DMS79 (cell line): Measurements from ENCODE around the gene SLC25A23.
"Not testable (repeated sequence)": the region's sequence is repeated elsewhere in the genome, so short reads cannot be mapped to it uniquely, and the experiment has no call there.

Experiments used
- DNase-seq: peaks from one replicate; lab custom pipeline; 2025; lab: John Stamatoyannopoulos, UW

Gene SLC25A23

DNA sequence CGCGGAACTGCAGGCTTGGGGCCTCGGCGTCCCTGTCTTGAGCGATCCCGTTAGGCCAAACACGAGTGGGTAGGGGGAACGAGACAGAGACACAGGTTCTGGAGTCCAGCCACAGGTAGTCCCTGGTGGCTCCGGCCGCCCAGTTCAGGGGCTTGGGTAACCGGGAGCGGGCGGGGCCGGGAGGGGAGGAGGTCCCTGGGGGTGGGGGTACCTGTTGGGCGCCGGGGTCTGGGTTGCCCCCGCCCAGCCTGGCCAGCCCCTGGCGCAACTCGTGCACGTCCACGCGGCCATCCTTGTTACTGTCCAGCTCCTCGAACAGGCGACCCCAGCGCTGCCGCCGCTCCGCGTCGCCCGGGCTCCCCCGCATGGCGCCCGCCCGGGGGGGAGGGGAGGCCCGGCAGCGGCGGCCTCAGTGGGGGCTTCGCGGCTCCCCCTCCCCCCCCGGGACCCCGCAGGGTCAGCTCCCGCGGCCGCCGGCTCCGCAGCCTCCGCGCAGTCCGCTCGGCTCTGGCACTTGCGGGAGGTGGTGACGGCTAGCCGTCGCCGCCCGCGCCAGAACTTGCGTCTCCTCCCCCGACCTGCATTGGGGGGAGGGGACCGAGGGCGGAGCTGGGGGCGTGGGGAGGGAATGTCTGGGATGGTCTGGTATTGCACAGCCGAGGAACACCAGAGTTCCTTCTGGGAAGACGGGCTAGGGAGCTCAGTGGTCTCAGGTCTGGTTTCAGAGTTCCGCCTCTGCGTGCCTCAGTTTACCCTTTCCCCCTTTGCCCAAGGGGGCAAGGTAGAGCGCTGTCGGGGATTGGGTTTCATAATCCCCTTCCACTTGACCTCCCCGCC lies at the start of gene SLC25A23:
SLC25A23 (minus strand) TSS at position 531 of the 837 bp plus-strand sequence; CDS start at position 367, 164 bp downstream.
- peak; percentile 12 for DNase-seq

DNA sequence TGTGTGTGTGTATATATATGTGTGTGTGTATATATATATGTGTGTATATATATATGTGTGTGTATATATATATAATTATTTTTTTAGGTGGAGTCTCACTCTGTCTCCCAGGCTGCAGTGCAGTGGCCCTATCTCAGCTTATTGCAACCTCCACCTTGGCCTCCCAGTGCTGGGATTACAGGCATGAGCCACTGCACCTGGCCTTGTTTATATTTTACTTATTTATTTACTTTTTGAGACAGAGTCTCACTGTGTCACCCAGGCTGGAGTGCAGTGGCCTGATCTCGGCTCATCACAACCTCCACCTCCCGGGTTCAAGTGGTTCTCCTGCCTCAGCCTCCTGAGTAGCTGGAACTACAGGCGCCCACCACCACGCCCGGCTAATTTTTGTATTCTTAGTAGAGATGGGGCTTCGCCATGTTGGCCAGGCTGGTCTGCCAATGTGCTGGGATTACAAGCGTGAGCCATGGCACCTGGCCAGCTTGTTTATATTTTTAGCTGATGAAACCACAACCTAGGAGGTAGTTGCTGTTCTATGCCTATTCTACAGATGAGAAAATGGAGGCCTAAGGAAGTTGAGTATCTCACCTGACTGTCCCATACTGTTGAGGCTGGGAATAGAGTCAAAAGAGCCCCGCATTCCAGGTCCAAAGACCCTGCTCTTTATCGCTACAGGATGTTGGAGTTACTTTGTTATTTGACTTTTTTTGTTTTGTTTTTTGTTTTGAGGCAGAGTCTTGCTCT lies 48.6 kb upstream of the SLC25A23 start:
- DNase-seq = not testable (repeated sequence)

DNA sequence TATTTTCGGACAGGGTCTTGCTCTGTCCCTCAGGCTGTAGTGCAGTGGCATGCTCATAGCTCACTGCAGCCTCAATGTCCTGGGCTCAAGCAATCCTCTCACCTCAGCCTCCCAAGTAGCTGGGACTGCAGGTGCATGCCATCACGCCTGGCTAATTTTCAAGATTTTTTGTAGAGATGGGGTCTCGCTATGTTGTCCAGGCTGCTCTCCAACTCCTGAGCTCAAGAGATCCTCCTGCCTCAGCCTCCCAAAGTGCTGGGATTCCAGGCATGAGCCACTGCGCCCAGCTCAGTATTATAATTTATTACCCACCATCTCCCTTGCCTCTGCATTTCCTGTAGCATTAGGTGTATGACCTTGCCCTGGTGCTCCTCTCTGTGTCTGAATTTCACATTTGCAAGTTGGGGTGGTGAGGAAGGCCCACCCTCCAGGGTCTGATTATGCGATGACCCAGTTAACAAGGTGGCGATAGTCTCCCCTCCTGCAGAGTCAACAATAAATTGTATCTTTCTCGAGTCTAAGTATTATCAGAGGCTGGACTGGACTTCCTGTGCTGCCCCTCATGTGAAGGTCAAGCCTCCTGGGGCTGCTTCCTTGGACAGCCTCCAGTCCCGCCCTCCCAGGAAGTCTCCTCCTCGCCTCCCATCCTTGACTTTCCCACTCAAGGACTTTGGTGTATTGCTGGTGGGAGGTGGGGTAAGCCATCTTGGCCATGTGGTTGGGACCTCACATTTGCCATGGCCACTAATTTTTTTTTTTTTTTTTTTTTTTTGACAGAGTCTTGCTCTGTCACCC lies 44.0 kb upstream of the SLC25A23 start:
- DNase-seq = no peak

DNA sequence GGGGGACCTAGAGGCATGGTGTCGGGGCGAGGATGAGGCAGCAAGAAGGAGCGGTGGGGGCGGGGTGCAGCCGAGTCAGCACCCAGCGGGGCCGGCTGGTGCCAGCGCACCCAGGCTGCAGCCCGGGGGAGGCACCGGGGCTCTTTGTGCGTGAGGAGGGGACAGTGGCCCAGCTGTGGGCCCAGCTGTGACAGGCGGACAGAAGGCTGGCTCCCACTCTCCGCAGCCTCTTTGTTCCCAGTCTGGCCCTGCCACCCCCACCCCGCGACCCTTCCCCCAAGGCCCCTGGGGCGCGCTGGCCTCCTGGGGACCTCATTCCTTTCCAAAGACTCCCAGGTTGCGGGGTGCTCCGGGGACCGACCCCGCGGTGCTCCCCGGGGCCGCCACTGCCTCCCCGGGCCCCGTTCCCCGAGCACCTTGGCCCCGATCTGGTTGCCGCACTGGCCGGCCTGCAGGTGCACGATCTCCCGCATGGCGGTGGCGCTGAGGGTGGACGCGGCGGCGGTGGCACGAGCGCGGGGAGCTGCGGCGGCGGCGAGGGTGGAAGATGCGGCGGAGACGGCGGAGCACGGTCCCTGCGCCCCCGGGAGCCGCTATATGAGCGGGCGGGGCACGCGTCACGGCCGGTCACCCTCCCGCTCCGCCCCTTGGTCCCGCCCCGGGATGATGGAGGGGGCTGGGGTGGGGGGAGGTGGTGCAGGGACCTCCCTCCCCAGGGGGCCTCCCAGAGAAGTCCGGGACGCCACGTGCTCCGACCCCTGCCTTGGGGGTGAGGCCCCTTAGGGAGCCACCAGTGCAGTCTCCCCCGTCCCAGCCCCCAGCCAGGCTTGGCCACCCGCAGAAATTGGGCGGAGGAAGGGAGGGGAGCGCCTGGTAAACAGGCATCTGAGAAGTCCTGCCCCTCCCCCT lies 42.4 kb upstream of the SLC25A23 start, which contains the start of gene TUBB4A:
TUBB4A (minus strand) TSS at position 570 of the 909 bp plus-strand sequence; CDS start at position 473, 97 bp downstream.
- DNase-seq = no peak

DNA sequence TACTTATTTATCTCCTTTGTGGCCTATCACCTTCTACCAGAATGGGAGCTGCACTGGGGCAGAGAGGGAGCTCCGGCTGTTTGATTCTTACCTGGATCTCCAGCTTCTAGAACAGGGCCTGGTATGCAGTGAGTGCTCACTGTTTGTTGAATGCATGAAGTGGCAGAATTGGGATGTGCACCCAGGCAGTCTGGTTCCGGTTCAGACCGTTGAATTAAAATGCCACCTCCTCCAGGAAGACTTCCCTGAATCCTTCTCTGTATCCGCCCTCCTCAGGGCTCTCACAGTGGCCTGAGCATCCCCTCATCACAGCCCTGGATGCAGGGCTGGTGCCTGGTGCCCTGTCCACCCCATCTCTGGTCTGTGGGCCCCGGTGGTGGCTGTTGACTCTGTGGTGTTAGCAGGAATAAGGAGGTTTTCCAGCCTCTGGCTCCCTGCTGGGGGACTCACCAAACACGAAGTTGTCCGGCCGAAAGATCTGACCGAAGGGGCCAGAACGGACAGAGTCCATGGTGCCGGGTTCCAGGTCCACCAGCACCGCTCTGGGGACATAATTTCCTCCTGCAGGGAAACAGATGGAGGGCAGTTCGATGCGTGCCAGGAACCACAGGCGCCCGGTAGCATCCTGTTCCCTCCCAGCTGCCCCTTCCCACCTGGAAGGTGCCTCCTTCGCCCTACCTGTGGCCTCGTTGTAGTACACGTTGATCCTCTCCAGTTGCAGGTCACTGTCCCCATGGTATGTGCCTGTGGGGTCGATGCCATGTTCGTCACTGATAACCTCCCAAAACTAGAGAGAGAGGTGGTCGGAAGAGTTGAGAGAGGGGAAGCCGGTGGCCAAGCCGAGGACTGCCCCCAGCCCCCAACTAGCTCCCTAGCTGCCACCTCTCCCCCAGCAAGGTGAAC lies 41.5 kb upstream of the SLC25A23 start:
- DNase-seq = no peak

DNA sequence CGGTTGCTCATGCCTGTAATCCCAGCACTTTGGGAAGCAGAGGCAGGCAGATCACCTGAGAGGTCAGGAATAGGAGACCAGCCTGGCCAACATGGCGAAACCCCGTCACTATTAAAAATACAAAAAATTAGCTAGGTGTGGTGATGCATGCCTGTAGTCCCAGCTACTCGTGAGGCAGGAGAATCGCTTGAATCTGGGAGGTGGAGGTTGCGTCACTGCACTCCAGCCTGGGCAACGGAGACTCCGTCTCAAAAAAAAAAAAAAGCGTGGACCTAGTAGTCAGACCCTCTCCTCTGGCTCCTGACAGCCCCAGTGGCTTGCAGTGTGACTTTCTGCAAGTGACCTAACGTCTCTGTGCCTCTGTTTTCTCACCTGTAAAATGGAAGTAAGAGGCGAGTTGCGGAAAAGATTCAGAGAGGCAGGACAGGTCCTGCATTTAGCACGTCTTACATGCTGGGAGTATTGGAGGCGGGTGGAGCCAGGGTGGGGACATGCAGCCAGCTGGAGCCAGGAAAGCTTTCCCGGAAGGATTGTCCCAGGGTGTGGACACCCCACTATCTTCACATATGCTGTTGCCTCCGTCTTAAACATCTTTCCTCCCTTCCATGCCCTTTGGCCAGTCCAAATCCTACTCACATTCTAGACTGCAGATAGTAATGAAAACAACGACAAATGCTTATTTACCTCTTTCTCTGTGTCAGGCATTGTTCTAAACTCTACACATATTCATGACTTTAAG lies 39.6 kb upstream of the SLC25A23 start:
- no peak for DNase-seq

DNA sequence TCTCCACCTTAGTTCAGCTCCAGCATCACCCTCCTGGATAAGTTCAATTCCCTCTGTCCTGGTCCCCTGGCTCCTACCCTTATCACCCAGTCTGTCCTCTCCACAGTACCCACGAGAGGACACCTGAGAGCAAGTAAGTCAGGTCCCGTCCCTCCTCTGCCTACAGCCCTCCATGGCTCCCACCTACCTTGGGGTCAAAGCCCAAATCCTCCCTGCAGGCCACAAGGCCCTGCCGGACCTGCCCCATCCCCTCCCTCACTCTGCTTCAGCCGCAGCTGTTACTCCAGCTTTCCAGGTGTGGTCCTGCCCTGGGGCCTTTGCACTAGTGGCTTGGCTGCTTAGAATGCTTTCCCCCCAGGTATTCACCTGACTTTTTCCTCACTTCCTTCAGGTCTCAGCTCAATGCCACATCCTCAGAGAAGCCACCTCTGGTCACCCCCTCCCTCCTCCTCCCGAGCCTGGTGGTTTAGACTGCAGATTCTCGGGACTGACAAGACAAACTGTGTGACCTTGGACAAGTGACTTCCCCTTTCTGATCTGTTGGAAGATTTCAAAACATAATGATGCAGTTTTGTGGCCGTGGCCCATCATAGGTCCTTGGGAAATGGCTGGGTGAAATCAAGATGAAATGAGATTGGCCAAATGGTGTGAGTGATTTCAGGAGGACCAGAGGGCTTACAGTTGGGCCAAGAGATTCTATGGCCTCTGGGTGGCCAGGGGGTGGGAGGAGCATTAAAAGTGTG lies 38.9 kb upstream of the SLC25A23 start:
- DNase-seq = no peak

DNA sequence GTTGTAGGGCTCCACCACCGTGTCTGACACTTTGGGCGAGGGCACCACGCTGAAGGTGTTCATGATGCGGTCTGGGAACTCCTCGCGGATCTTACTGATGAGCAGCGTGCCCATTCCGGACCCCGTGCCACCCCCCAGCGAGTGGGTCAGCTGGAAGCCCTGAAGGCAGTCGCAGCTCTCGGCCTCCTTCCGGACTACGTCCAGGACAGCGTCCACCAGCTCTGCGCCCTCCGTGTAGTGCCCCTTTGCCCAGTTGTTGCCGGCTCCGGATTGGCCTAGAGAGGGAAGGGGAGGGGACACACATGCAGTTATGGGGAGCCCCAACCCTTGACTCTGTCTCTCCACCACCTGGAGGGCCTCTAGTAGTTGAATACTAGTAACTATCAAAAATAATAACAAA lies 36.4 kb upstream of the SLC25A23 start:
- no peak for DNase-seq

DNA sequence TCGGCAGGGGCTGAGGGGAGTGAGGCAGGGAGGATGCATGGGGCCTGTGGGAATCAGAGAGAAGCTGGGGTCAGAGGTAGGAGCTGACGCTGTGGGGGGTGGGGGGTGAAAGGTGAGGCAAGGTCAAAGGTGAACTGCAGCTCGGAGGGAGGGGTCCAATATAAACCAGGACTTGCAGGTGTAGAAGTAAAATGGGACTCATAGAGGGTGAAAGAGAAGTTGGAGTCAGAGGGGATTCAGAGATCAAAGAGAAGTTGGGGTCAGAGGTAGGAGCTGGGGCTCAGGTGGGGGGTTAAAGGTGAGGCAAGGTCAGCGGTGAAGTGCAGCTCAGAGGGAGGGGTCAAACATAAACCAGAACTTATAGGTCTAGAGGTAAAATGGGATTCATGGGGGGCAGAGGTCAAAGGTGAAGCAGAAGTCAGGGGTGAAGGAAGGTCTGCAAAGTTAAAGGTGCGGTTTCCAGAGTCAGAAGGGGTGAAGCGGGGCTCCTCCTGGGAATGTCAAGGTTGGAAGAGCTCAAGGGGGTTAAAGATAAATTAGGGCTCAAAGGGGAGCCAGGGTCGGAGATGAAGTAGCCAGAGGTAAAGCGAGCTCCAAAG lies 34.9 kb upstream of the SLC25A23 start:
- DNase-seq = no peak

DNA sequence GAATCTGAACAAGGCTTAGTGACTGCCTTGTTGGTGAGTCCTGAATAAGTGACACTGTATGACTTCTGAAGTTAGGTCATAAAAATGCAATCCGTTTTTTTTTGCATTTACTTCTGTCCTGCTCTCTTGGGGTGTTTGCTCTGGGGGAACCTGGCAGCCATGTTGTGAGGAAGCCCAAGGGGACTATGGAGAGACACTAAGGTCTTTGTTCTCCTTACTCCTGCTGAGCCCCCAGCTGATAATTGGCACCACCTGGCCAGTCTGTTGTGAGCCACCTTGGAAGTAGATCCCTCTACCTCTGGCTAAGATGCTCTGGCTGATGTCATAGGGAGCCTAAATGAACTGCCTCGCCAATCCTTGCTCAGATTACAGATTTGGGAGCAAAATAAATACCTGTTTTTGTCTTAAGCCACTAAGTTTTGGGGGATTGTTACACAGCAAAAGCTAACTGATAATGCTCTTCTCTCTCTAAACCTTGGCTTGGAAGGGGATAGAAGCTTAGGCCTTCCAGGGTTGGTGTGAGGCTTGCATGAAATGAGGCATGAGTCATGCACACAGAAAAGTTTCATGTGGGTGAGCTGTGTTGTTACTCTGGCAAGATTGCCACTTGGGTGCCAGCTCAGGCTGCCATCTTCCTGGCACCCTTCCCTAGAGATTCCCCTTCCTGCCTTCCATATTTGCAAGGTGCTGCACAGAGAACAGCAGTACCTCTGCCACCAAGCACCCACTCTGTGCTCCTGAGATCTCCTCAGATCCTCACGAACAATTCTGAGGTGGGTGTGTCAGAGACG lies 32.4 kb upstream of the SLC25A23 start:
- DNase-seq = no peak

DNA sequence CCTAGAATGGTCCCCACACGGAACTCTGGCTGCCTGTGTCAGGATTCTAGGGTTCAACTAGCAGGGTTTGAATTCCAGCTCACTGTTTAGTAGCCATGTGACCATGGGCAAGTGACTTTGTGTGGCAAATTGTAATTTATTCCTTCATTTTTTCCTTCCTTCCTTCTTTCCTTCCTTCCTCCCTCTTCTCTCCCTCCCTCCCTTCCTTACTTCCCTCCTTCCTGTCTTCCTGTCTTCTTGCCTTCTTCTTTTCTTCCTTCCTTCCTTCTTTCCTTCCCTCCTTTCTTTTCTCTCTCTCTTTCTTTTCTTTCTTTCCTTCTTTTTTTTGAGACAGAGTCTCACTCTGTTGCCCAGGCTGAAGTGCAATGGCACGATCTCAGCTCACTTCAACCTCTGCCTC lies 30.5 kb upstream of the SLC25A23 start:
- no peak for DNase-seq

DNA sequence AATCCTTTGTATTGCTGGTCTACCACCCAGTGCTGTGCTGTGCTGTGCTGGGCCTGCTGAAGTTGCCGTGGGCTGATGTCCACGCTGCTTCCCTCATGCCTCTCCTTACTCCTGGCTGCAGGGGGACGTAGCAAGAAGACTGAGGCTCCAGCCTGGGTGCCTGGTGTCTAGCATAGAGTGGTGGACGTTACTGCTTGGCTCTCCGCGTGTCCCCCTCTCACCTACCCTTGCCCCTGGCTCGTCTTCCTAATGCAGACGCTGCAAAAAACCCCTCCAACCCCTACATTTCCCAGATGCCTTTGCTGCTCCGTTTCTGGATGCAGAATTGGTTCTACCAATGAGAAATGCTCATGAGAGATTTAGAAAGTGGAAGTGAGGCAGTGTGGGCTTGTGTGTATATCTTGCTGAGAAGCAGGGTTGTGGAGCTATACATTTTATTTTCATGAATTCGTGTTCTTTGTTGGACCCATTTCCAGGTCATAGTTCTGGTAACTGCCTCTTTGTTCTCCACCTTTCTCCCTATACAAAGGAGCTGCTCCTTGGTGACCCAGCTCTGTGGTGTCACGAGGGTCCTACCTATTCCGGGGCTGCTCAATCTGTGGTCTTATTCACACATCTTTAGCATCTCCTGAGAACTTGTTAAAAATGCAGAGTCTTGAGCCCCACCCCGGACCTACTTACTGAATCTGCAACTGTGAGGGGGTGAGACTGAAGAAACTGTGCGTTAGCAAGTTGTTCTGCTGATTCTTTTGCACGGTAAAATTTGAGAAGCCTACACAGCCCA lies 29.9 kb upstream of the SLC25A23 start:
- DNase-seq = no peak

DNA sequence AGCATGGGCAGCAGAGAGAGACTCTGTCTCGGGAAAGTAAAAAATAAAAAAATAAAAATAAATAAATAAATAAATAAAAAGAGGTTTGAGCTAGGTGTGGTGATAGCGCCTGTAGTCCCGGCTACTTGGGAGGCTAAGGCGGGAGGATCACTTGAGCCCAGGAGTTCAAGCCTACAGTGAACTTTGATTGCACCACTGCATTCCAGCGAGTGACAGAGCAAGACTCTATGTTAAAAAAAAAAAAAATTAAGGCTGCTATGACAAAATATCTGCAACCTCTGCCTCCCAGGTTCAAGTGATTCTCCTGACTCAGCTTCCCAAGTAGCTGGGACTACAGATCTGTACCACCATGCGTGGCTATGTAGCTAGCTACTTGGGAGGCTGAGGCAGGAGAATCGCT lies 25.2 kb upstream of the SLC25A23 start:
- no peak for DNase-seq

DNA sequence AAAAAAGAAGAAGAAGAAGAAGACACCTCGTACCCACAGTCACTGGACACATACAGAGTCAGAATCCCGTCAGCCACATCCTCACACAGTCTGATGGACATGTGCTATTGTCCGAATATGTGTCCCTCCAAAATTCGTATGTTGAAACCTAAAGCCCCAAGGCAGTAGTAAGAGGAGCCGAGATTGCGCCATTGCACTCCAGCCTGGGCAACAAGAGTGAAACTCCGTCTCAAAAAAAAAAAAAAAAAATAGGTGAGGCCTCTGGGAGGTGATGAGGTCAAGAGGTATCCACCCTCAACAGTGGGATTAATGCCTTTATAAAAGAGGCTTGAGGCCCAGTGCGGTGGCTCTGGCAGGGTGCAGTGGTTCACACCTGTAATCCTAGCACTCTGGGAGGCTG lies 24.6 kb upstream of the SLC25A23 start:
- no peak for DNase-seq

DNA sequence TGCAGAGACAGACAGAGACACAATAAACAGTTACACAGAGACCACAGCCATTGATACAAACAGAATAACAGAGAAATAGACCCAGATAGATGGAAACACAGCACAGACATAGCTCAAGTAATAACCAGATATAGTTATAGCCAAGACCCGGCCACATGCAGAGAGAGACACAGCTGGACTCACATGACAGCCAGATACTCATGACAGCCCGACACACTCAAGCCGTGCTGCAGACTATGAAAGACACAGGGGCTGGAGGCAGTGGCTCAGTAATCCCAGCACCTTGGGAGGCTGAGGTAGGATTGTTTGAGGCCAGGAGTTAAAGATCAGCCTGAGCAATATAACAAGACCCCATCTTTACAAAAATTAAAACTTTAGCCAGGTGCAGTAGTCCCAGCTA lies 23.6 kb upstream of the SLC25A23 start:
- no peak for DNase-seq

DNA sequence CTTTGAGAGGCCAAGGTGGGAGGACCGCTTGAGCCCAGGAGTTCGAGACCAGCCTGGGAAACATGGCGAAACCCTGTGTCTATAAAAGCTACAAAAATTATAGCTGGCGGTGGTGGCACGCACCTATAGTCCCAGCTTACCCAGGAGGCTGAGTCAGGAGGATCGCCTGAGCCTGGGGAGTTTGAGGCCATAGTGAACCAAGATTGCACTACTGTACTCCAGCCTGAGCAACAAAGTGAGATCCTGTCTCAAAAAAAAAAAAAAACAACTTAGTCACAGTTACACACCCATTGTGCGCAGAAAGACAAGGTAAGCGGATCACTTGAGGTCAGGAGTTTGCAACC lies 22.7 kb upstream of the SLC25A23 start:
- DNase-seq = no peak
